HG03457 (cell line): Measurements from ENCODE around the gene PRF1.
"Not testable (repeated sequence)": the region's sequence is repeated elsewhere in the genome, so short reads cannot be mapped to it uniquely, and the experiment has no call there.

Source experiments
- ATAC-seq: cut with Tn5 transposase; IDR thresholded peaks from one replicate; pipeline ENCODE4 v1.9.1; 2021; ENCODE audit warnings: moderate number of reproducible peaks; ENCODE audit not compliant: unreplicated experiment

The PRF1 gene

DNA sequence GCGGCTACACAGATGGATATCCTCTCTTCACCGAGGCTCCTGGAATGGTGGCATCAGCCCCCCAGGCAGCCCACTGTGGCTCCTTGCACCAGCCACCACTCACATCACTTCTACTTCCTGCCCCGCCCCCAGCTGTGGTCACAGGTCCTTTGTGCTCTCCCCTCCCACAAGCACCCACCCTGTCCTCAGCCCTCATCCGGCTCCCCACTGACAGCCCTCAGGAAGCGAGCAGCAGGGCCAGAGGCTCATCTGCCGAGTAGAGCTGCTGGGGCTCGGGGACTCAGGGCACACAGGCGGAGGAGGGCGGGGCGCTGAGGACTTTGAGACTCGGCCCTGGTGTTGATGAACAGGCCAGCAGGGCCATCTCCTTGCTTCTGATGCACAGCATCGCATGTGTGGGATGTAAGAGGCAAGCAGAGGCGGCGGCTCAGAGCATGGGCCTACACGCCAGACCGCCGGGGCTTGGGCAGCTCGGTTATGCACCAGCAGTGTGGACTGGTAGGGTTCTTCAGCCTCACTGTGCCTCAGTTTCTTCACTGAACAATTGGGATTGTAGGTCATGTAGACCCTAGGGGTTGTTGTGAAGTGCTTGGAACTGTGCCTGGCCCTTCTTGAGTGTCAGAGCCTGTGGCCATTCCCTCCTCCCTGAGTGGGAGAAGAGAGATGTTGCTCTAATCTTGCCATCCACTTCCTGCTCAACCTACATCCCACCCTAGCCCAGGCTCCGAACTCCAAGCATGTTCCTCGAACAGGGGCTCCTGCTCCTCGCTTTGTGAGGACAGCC, at the start of gene PRF1:
PRF1 (minus strand) TSS at position 77 of the 784 bp plus-strand sequence. CDS start 1,839 bp downstream, outside the sequence.
- no peak for ATAC-seq

DNA sequence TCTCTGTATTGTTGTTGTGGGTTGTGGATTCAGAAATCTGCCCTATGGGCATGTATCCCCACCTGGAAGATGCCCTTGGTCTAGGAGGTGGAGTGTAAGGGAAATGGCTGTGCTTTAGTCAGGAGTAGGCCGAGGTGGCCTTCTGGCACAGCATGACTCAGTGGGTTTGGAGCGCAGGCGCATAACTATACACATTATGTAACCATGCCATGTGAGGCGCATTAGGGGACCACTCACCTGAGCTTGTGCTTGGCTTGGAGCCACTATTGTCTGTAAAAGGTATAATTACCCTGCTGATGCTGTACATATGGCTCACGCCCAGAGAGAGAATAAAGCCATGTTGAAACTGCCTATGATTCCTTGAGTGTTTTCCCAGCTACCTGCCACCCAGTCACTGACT, 49.1 kb upstream of the PRF1 start:
- ATAC-seq = no peak

DNA sequence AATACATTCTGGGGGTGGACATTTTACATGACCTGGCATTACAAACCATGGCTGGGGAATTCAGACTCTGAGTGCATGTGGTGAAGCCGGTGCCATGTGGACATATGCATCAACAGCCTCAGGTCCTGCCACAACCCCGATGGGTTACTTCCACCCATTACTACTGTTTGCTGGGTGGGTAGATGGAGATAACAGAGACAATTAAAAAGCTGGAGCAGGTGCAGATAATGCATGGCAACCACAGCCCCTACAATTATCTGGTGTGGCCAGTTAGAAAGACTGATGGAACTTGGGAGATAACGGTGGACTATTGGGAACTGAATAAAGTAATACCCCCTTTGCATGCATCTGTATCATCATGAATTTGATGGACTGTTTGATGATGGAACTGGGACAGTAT, 48.2 kb upstream of the PRF1 start:
- no peak for ATAC-seq

DNA sequence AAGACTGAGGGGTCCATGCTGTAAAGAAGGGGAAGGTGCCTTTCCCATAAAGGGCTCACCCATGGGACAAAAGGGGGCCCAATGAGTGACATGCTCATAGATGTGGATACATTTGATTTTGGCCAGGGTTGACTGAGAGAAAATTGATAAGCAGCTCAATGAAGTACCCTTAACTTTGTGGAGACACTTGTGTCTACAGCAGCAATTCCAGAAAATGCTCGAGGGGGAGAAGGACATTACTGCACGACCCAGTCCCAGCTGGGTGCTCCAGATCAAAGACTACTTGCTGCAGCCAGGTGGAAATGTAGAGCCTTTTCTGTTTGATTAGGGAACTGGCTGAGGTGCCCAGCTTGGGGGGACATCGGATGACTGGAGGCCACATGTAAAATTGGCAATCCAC, 47.6 kb upstream of the PRF1 start:
- ATAC-seq = no peak

DNA sequence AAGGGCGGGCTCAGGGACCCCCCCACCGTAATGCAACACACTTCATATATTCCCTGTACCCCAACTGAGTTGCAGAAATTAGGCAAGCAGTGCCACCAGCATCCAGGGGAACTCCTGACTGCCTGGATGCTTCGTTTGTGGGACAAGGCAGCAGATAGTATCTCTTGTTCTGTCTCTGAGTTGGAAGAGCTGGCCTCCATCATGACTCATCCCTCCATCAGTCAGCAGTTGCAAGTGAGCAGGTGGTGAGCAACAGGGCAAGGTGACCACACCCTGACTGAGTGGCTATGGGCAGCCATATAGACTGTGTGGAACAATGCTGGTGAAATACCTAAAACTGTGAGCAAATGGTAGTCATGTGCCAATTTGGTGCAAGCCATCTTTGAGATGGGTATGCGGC, 47.0 kb upstream of the PRF1 start:
- no peak for ATAC-seq

DNA sequence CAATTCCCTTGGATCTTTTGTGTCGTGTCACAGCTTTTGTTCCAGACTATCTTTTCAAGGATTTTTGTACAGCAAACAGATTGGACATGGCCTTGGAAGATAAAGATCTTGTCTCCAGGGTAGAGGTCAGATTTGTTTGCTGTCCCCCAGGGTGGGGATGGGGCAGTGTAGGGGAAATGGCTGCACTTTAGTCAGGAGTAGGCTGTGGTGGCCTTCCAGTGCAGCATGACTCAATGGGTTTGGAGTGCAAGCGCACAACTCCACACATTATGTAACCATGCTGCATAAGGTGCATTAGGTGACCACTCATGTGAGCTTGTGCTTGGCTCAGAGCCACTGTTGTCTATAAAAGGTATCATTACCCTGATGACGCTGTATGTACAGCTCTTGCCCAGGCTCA, 45.9 kb upstream of the PRF1 start:
- ATAC-seq = no peak

DNA sequence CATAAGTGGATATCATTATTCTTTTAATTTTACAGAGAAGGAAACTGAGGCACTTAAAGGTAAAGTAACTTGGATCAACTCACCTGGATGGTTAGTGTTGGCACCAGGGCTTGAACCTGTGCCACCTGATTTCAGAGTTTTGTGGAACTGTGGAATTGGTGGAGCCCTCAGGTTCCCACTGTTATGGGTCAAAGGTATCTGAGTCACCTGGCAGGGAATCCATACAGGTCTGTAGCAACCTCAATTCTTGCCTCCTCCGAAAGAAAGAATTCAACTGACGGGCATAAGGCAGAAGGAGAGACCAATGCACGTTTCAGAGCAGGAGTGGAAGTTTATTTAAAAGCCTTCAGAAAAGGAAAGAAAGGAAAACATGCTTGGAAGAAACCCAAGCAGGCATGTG, 44.5 kb upstream of the PRF1 start:
- no peak for ATAC-seq

DNA sequence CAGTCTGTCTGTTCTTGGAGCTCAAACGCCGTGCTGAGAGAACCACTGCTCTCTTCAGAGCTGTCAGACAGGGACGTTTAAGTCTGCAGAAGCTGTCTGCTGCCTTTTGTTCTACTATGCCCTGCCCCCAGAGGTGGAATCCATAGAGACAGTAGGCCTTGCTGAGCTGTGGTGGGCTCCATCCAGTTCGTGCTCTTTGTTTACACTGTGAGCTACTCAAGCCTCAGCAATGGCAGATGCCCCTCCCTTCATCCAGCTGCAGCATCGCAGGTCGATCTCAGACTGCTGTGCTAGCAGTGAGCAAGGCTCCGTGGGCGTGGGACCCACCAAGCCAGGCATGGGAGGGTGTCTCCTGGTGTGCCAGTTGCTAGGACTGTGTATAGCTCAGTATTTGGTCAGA, 42.4 kb upstream of the PRF1 start:
- not testable (repeated sequence) for ATAC-seq

DNA sequence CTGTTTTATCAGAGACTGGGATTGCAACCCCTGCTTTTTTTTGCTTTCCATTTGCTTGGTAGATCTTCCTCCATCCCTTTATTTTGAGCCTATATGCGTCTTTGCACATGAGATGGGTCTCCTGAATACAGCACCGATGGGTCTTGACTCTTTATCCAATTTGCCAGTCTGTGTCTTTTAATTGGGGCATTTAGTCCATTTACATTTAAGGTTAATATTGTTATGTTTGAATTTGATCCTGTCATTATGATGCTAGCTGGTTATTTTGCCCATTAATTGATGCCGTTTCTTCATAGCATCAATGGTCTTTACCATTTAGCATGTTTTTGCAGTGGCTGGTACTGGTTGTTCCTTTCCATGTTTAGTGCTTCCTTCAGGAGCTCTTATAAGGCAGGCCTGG, 40.7 kb upstream of the PRF1 start:
- not testable (repeated sequence) for ATAC-seq

DNA sequence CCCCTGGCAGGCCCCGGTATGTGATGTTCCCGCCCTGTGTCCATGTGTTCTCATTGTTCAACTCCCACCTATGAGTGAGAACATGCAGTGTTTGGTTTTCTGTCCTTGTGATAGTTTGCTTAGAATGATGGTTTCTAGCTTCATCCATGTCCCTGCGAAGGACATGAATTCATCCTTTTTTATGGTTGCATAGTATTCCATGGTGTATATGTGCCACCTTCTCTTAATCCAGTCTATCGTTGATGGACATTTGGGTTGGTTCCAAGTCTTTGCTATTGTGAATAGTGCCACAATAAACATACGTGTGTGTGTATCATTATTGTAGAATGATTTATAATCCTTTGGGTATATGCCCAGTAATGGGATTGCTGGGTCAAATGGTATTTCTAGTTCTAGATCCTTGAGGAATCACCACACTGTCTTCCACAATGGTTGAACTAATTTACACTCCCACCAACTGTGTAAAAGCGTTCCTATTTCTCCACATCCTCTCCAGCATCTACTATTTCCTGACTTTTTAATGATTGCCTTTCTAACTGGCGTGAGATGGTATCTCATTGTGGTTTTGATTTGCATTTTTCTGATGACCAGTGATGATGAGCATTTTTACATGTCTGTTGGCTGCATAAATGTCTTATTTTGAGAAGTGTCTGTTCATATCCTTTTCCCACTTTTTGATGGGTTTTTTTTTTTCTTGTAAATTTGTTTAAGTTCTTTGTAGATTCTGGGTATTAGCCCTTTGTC, 37.3 kb upstream of the PRF1 start:
- ATAC-seq = not testable (repeated sequence)

DNA sequence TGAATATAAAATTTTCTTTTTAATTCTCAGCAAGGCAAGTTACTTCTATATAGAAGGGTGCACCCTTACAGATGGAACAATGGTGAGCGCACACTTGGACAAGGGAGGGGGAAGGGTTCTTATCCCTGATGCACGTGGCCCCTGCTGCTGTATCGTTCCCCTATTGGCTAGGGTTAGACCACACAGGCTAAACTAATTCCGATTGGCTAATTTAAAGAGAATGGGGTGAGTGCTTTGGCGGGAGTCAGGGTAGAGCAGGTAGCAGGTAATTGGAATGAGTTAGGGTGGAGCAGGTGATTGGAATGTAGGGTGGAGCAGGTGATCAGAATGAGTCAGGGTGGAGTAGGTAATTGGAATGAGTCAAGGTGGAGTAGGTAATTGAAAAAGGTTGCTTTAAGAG, 32.0 kb upstream of the PRF1 start:
- not testable (repeated sequence) for ATAC-seq

DNA sequence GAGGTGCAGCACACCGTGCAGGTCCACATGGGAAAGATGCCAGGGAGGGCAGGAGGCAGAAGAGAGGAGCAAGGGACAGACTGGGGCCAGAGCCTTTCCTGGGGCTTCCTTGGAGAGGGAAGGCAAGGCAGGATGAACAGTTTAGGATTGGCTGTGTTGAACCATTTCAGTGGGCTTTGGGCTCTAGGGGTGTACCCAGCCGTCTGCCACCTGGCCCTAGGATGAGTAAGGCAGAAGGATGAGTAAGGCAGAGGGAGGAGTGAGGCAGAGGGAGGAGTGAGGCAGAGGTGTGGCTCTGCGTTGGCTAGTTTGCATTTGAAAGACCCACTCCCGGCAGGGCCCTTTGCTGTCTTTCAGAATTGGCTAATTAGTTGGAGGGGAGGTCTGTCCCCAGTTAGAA, 31.5 kb upstream of the PRF1 start:
- no peak for ATAC-seq

DNA sequence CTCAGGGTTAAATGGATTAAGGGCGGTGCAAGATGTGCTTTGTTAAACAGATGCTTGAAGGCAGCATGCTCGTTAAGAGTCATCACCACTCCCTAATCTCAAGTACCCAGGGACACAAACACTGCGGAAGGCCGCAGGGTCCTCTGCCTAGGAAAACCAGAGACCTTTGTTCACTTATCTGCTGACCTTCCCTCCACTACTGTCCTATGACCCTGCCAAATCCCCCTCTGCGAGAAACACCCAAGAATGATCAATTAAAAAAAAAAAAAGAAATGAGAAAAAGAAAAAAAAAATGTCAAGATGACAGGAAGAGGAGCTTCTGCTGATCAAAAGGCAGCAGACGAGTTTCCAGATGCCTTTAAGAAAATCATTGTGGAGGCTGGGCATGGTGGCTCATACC, 29.2 kb upstream of the PRF1 start:
- not testable (repeated sequence) for ATAC-seq

DNA sequence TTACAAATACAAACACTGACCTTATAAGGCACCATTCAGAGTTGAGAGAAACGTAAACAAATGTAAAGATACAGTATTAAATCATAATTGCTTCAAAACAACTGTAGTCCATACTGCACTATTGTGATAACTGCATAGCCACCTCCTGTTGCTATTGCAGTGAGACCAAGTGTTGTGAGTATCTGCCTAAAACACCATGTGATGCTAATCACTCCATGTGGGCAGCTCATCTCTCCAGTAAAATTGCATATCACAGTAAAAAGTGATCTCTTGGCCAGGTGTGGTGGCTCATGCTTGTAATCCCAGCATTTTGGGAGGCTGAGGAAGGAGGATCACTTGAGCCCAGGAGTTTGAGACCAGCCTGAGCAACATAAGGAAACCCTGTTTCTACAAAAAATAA, 26.8 kb upstream of the PRF1 start:
- ATAC-seq = no peak

DNA sequence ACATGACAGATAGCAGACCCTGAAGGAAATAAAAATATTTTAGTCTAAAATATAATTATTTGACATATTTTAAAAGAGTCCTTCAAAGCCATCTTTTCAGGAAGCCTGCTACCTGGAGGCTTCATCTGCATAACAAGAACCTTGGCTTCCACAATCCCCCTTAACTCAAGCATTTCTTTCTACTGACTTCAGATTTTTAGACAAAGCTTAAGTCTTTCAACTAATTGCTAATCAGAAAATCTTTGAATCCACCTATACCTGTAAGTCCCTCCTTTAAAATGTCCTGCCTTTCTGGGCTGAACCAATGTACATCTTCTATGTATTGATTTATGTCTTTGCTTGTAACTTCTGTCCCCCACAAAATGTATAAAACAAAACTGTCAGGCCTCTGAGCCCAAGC, 23.5 kb upstream of the PRF1 start:
- no peak for ATAC-seq

DNA sequence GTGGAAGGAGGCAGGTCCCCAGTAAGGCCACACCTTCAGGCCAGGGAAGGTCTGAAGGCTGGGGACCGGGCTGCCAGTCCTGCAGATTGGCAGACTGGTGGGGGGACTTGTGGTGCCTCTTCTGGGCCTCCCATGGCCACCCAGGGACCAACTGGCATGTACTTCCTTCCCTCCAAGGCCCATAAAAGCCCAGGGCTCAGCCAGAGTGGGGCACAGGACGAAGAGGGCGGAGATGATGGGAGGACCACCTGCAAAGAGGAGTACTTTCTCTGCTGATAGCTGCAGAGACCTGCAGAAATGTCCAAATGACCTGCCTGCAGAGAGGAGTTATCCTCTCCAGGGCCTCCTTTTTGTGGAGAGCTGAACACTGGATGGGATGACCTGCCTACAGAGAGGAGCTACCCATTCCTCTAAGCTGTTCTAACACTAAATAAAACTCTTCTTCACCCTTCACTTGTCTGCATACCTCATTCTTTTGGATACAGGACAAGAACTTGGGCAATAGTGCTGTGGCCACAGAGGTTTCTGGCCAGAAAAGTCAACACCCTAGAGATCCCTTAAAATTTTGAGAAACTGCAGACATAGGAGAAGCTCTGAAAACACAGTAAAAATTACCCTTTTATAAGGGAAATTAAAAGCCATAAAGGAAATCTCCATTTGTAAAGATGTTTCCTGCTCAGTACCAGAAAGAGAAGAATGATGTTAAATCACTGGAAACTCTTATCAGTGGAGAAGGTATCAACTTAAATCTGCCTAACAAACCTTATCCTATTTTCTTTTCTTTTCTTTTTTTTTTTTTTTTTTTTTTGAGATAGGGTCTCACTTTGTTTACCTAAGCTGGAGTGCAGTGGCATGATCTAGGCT, 20.7 kb upstream of the PRF1 start:
- no peak for ATAC-seq

DNA sequence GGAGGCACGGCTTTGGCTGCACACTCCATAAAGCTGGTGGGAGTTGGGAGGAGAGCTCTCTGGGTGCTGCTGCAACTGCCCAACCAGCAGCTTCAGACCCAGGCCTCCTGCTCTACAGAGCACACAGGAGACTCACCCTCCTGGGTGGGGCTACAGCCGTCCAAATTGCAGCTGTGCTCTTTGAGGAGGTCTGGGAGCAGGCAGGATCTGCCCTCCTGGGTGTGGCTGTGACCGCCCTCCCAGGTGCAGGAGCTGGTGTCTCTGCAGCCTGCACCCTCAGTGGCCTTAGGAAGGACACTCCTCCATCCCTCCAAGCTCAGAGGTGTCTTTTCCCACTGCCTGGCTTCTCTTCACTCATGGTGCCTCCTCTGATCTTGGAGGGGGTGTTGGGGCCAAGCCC, 20.0 kb upstream of the PRF1 start:
- ATAC-seq = no peak

DNA sequence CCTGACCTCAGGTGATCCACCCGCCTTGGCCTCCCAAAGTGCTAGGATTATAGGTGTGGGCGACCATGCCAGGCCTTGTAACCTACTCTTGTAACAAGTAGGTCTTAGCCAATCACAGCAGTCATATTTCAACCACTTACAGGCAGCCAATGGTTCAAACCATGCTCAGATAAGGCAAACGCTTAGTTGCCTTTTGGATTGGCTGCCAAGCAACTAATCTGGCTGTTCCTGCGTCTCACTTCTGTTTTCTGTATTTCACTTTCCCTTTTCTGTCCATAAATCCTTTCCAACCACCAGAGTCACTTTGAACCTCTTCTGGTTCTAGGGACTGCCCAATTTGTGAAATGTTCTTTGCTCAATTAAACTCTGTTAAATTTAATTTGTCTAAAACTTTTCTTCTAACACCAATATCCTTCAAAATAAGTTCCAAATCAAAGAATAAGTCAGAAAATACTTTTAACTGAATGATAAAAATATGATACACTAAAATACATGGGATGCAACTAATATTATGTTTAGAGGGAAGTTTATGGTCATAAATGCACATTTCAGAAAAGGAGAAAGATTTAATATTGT, 19.1 kb upstream of the PRF1 start:
- ATAC-seq = no peak

DNA sequence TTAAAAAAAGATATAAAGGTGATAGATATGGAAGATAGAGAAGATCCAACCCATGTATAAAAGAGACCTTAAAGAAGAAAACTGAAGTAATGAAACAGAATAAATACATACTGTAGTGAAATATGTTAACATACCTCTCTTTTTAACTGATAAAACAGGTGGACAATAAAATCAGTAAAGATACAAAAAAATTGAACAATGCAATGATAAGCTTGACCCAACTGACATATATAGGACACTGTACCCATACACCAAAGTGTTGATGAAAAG, 17.4 kb upstream of the PRF1 start:
- no peak for ATAC-seq

DNA sequence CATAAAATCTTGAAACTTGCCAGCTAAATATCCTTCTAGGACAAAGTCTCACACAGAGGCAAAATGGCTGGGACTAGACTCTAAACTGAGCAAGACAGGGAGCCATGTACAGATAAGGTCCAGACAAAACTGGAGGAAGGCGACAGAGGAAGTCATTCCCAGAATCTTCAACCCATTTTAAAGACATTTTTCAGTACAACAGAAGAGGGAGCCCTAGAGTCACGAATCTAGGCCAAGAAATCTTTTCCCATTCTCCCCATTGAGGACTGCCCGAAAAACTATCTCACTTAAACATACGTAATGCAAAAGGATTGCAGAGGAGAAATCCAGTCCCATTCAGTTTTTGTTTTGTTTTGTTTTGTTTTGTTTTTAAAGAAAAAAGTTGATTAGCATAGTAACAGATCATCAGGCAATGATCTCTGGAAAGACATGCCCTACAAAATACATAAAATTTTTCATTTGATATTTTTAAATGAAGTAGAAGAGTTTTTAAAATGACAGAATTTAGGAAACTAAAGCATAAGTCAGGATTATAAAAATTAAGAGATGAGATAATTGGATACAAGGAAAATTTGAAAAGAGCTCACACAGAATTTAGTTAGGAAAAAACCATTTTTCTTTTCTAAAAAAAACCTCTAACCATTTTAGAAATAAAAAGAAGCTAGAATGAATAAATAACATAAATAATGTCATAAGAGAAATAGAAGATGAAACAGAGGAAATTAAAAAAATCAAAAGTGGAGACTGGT, 16.9 kb upstream of the PRF1 start:
- no peak for ATAC-seq

DNA sequence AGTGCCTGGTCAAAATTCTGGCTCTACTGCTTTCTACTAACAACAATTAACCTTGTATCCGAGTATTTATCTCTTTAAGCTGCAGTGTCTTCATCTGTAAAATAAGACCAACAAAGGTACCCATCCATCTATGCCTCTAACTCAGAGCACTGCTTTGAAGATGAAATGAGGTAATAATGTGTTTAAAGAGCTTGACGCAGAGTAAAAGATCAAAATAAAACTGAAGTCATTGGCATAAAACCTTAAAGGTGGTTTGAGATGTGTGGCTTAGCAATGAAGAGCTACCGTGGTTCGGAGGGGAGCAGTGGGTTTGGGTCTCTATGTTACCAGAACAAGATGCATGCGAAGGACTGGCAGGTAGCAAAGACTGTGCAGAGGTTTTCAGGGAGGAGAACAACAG, 16.1 kb upstream of the PRF1 start:
- no peak for ATAC-seq
